ENCODE results near the gene HIPK1. TPM values are rescaled to one million over a fixed set of nuclear protein-coding genes. Genes with fewer than 3 reads are reported as not detected.

Gene HIPK1
- total RNA-seq, 1 experiment from 2014 or later = 40.1 TPM

GRCh38 chr1:113998361-113998760 is 69.2 kb downstream of the HIPK1 start:
- H3K4me1 ChIP-seq (ENCODE audit: control insufficient read depth in 1 of 2, insufficient read depth in 2 of 2, low read length in 2 of 2) = no peaks in the 10 kb centered on the region
- ChIA-PET CTCF (no interaction called here), POLR2A (no interaction called here), RAD21 (ENCODE audit: low non-redundant PET in 1 of 2, low total read pairs in 2 of 2, uncharacterized antibody in 2 of 2, unreplicated experiment in 2 of 2) (no interaction called here)
- DNase-seq (ENCODE audit: low read depth, low spot score) = no peak
- H4K20me1 ChIP-seq (ENCODE audit: insufficient read depth) = no peaks in the 10 kb centered on the region
- H3K9ac ChIP-seq (ENCODE audit: low read length) = no peak overlapping the region
- no peak overlapping the region for H3K4me2 ChIP-seq (ENCODE audit: low read length)
- no peak overlapping the region for H3K27ac ChIP-seq (ENCODE audit: low read depth, low read length)
- intact Hi-C loops (cut with micrococcal nuclease) = no loop called here
- no peak for ATAC-seq
- no peaks in the 10 kb centered on the region for H3K79me2 ChIP-seq (ENCODE audit: insufficient read depth, low read length)
- H2AFZ ChIP-seq (ENCODE audit: low read depth, low read length, poor library complexity, severe bottlenecking) = no peak overlapping the region
- H3K27me3 ChIP-seq (ENCODE audit: insufficient read depth, low read length) = no peaks in the 10 kb centered on the region
- no peaks in the 10 kb centered on the region; a peak in 1 of 4 replicates for H3K36me3 ChIP-seq (ENCODE audit: control insufficient read depth in 1 of 2, insufficient read depth in 2 of 2, low read length in 2 of 2)
- no peak for TF ChIP-seq EZH2 (IDR thresholded peaks at IDR 0.05)
- no peak for TF ChIP-seq POLR2A (IDR thresholded peaks at IDR 0.05; ENCODE audit: borderline replicate concordance, extremely low read depth, insufficient read depth, insufficient read length)
- no peak for TF ChIP-seq ZFX (IDR thresholded peaks at IDR 0.05)
- TF ChIP-seq CBX3 (IDR thresholded peaks at IDR 0.05; ENCODE audit: low read depth) = no peak
- TF ChIP-seq ATF3 (IDR thresholded peaks at IDR 0.05) = no peak
- TF ChIP-seq CEBPB (IDR thresholded peaks at IDR 0.05; ENCODE audit: low read depth) = no peak
- no peak for TF ChIP-seq RAD21 (IDR thresholded peaks at IDR 0.05; ENCODE audit: low read depth)
- TF ChIP-seq ZNF274 (IDR thresholded peaks at IDR 0.05; ENCODE audit: low read depth, low read length) = no peak
- no peak for TF ChIP-seq POLR2AphosphoS5 (IDR thresholded peaks at IDR 0.05; ENCODE audit: low read depth, low read length)
- TF ChIP-seq SP1 (IDR thresholded peaks at IDR 0.05; ENCODE audit: low read depth) = no peak
- no peak for TF ChIP-seq ELF1 (IDR thresholded peaks at IDR 0.05; ENCODE audit: borderline replicate concordance, low read depth)
- TF ChIP-seq EZH2phosphoT487 (IDR thresholded peaks at IDR 0.05; ENCODE audit: borderline replicate concordance) = no peak
- TF ChIP-seq CTCF (IDR thresholded peaks at IDR 0.05 in 2 of 3, conservative IDR thresholded peaks at IDR 0.05 in 1 of 3; ENCODE audit: borderline replicate concordance in 1 of 3, insufficient read depth in 1 of 3, low read depth in 2 of 3, low read length in 2 of 3) = no peak
- TF ChIP-seq JUND (IDR thresholded peaks at IDR 0.05) = no peak
- H3K9me3 ChIP-seq (ENCODE audit: control insufficient read depth in 1 of 2, insufficient read depth in 1 of 2, low read depth in 1 of 2, low read length in 2 of 2) = peaks cover 0 to 4% of the 10 kb centered on the region in 2 experiments; a peak in 1 of 4 replicates
- H3K4me3 ChIP-seq (replicated peaks in 1 of 2; ENCODE audit: low read depth in 1 of 2, low read length in 2 of 2) = no peak overlapping the region
- no TSS peak for BruUV-seq (replicated peaks)
- H3K9me2 ChIP-seq (ENCODE audit: insufficient read depth) = no peaks in the 10 kb centered on the region
